ENCODE measurements around the gene ZNF778. TPM values are rescaled to one million over a fixed set of nuclear protein-coding genes. Genes with fewer than 3 reads are reported as not detected.

ZNF778 gene
- total and polyA plus RNA-seq, 2 of the 13 experiments (the other 11 are each of a cell fraction or from before 2014, with no cell fraction given) = 3.8 to 7.2 TPM

DNA sequence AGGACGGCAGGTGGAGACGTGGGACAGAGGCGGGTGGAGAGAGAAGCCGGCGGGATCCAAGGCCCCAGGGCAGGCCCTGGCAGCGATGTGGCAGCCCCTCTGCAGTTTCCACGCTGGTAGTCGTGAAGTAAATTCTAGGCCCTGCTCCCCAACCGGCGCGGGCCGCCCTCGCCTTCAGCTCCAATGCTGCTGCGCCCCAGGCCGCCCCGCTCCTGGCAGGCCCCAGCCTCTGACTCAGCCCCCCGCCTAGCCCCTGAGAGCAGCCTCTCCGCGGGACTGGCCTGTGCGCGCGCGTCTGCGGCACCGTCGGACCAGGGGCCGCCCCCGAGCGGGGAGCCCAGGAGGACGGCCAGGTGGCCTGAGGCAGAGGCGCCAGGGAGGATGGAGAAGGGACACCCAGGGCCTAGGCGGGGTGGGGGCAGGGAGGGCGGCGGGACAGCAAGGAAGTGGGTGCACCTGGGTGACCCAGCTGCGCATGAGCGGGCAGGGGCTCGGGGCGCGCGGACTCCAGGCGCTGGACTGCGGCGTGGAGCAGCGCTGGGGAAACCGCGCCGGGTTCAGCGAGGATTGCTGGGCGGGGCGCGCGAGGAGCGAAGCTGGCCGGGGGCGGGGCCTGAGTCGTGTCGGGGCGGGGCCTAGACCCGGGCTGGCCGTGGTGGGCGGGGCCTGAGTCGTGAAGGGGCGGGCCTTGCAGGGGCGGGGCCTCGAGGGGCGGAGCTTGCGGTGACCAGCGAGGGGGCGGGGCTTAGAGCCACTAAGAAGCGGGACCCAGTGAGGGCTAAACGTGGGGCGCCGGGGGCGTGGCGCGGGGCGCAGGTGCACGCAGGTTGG, 29.6 kb downstream of the ZNF778 start (continued):
- no peak for TF ChIP-seq ARID3A (IDR thresholded peaks at IDR 0.05; ENCODE audit: low read depth, low read length)
- TF ChIP-seq MZF1 (CRISPR knock-in tag; IDR thresholded peaks at IDR 0.05; ENCODE audit: borderline replicate concordance) = no peak
- TF ChIP-seq, protein P1, sequence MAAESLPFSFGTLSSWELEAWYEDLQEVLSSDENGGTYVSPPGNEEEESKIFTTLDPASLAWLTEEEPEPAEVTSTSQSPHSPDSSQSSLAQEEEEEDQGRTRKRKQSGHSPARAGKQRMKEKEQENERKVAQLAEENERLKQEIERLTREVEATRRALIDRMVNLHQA (CRISPR knock-in tag; IDR thresholded peaks at IDR 0.05) = no peak
- 0 out of 2 replicates have a peak, but pooled peaks have one; percentile 64 for TF ChIP-seq THAP9 (CRISPR knock-in tag; IDR thresholded peaks at IDR 0.05; ENCODE audit: borderline replicate concordance)
- no peak for TF ChIP-seq ZNF816 (CRISPR knock-in tag; IDR thresholded peaks at IDR 0.05; ENCODE audit: borderline replicate concordance)
- TF ChIP-seq, protein P2, sequence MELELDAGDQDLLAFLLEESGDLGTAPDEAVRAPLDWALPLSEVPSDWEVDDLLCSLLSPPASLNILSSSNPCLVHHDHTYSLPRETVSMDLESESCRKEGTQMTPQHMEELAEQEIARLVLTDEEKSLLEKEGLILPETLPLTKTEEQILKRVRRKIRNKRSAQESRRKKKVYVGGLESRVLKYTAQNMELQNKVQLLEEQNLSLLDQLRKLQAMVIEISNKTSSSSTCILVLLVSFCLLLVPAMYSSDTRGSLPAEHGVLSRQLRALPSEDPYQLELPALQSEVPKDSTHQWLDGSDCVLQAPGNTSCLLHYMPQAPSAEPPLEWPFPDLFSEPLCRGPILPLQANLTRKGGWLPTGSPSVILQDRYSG (CRISPR knock-in tag; IDR thresholded peaks at IDR 0.05) = 0 out of 2 replicates have a peak, but pooled peaks have one; percentile 18
- peak; percentile 91 for TF ChIP-seq WIZ (CRISPR knock-in tag; IDR thresholded peaks at IDR 0.05)
- TF ChIP-seq ZNF234 (CRISPR knock-in tag; conservative IDR thresholded peaks at IDR 0.05) = peak; percentile 99
- TF ChIP-seq HMGXB4 (CRISPR knock-in tag; IDR thresholded peaks at IDR 0.05; ENCODE audit: borderline replicate concordance in 1 of 2, low read depth in 1 of 2) = peak; percentile 80 to 91
- no peak for TF ChIP-seq ZFP1 (CRISPR knock-in tag; IDR thresholded peaks at IDR 0.05)
- TF ChIP-seq SRF (IDR thresholded peaks at IDR 0.05; ENCODE audit: low read depth, low read length) = no peak
- no peak for TF ChIP-seq SOX13 (IDR thresholded peaks at IDR 0.05)
- peak in 1 of 2 experiments; percentile 19; a peak in 1 of 4 replicates for TF ChIP-seq SOX13 (CRISPR knock-in tag; conservative IDR thresholded peaks at IDR 0.05 in 1 of 2, IDR thresholded peaks at IDR 0.05 in 1 of 2)
- TF ChIP-seq, protein P3, sequence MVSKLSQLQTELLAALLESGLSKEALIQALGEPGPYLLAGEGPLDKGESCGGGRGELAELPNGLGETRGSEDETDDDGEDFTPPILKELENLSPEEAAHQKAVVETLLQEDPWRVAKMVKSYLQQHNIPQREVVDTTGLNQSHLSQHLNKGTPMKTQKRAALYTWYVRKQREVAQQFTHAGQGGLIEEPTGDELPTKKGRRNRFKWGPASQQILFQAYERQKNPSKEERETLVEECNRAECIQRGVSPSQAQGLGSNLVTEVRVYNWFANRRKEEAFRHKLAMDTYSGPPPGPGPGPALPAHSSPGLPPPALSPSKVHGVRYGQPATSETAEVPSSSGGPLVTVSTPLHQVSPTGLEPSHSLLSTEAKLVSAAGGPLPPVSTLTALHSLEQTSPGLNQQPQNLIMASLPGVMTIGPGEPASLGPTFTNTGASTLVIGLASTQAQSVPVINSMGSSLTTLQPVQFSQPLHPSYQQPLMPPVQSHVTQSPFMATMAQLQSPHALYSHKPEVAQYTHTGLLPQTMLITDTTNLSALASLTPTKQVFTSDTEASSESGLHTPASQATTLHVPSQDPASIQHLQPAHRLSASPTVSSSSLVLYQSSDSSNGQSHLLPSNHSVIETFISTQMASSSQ (IDR thresholded peaks at IDR 0.05; ENCODE audit: low read depth) = 0 out of 2 replicates have a peak, but pooled peaks have one; percentile 9
- TF ChIP-seq, protein P3 (CRISPR knock-in tag; IDR thresholded peaks at IDR 0.05; ENCODE audit: borderline replicate concordance) = peak; percentile 27; the same call in 1 of the 2 replicates

Data from HepG2 (cell line).